ENCODE data around the gene CENPT. TPM values are rescaled to one million over a fixed set of nuclear protein-coding genes. Genes with fewer than 3 reads are reported as not detected.
A peak's percentile ranks its signal among the peaks of the same experiment; 100 is the strongest.

Gene CENPT
- total and polyA plus RNA-seq, 10 of the 15 experiments (the other 5 are each of a cell fraction or from before 2014, with no cell fraction given) = 1.1 to 45.7 (median 24.5) TPM

GRCh38 chr16:67806428-67807147 is 40.9 kb downstream of the CENPT start, which contains the start of the genes RANBP10 and TSNAXIP1 (continued):
- no peak for TF ChIP-seq RBBP5 (conservative IDR thresholded peaks at IDR 0.05)
- no peak for TF ChIP-seq SMAD1 (IDR thresholded peaks at IDR 0.05; ENCODE audit: low read depth, partially characterized antibody)
- TF ChIP-seq ZBTB33 (IDR thresholded peaks at IDR 0.05) = no peak
- no peak for TF ChIP-seq KLF5 (IDR thresholded peaks at IDR 0.05; ENCODE audit: partially characterized antibody)
- no peak for TF ChIP-seq PKNOX1 (IDR thresholded peaks at IDR 0.05)
- TF ChIP-seq ZBED1 (IDR thresholded peaks at IDR 0.05; ENCODE audit: borderline replicate concordance) = no peak
- peak; percentile 87 for TF ChIP-seq CHD2 (IDR thresholded peaks at IDR 0.05; ENCODE audit: borderline replicate concordance, low read depth, low read length)
- TF ChIP-seq CHD4 (IDR thresholded peaks at IDR 0.05) = no peak
- no peak for TF ChIP-seq CBX5 (IDR thresholded peaks at IDR 0.05; ENCODE audit: low read depth)
- TF ChIP-seq SREBF1 (IDR thresholded peaks at IDR 0.05; ENCODE audit: low read length) = peak; percentile 86
- TF ChIP-seq SMC3 (IDR thresholded peaks at IDR 0.05; ENCODE audit: borderline replicate concordance, low read length) = peak; percentile 14; the same call in 1 of the 2 replicates
- no peak for TF ChIP-seq PBX3 (IDR thresholded peaks at IDR 0.05; ENCODE audit: insufficient replicate concordance, low read depth, low read length)
- TF ChIP-seq RAD51 (IDR thresholded peaks at IDR 0.05) = no peak
- peak; percentile 47; the same call in 1 of the 2 replicates for TF ChIP-seq REST (IDR thresholded peaks at IDR 0.05; ENCODE audit: low read depth, low read length)
- peak; percentile 31; the same call in 1 of the 2 replicates for TF ChIP-seq ELK1 (IDR thresholded peaks at IDR 0.05; ENCODE audit: low read depth, low read length)
- TF ChIP-seq NRF1 (conservative IDR thresholded peaks at IDR 0.05; ENCODE audit: low read depth, low read length) = no peak
- TF ChIP-seq ASH2L (IDR thresholded peaks at IDR 0.05; ENCODE audit: borderline replicate concordance, low read depth) = peak; percentile 77; the same call in 1 of the 2 replicates
- peak; percentile 92 for TF ChIP-seq POLR2A (IDR thresholded peaks at IDR 0.05; ENCODE audit: low read depth, low read length)
- peak in 1 of 2 experiments; percentile 76; a peak in 2 of 3 replicates for TF ChIP-seq EGR1 (IDR thresholded peaks at IDR 0.05; ENCODE audit: borderline replicate concordance in 1 of 2, low read depth in 2 of 2, low read length in 2 of 2)
- TF ChIP-seq KDM1A (IDR thresholded peaks at IDR 0.05; ENCODE audit: borderline replicate concordance) = no peak
- TF ChIP-seq CEBPB (IDR thresholded peaks at IDR 0.05; ENCODE audit: borderline replicate concordance in 1 of 2, low read depth in 2 of 2, low read length in 2 of 2) = no peak

Measured in GM12878 (cell line).